K562 (cell line): ENCODE results near the gene RAD23B. TPM values are rescaled to one million over a fixed set of nuclear protein-coding genes. Genes with fewer than 3 reads are reported as not detected.

ENCODE experiments used
- CBX5 ChIP-seq: IDR thresholded peaks from 2 replicates; pipeline ENCODE4 v1.6.1; 2014; ENCODE audit warnings: low read depth, borderline replicate concordance
- CEBPG ChIP-seq, 3 experiments: fragments of 200-800 bp in 1 of 3; sonication (Bioruptor generic) in 1 of 3; sonication (generic) in 1 of 3; formaldehyde crosslinking in 1 of 3; IDR thresholded peaks in 2 of 3; conservative IDR thresholded peaks in 1 of 3; 2 replicates each; pipeline versions ENCODE4 v1.6.1 to v1.8.0; 2016 to 2022; ENCODE audit warnings: missing compliant biosample characterization in 2 of 3, missing genetic modification characterization in 2 of 3, mild to moderate bottlenecking in 1 of 3, missing genetic modification reagents in 1 of 3
- JUN ChIP-seq, 2 experiments: sonication (generic) in 1 of 2; formaldehyde crosslinking in 1 of 2; IDR thresholded peaks; 2 replicates each; pipeline versions ENCODE4 v1.6.1 to v1.8.0; 2012 to 2022; ENCODE audit warnings: borderline replicate concordance in 2 of 2, mild to moderate bottlenecking in 2 of 2, improper control_type of control experiment in 1 of 2, low read depth in 1 of 2, low read length in 1 of 2, missing genetic modification reagents in 1 of 2
- PCBP1 ChIP-seq: fragments of 200-400 bp; formaldehyde crosslinking; IDR thresholded peaks from 2 replicates; pipeline ENCODE4 v1.6.1; 2018; ENCODE audit warnings: mild to moderate bottlenecking, low read depth, low read length; ENCODE audit not compliant: poor library complexity, severe bottlenecking
- POU5F1 ChIP-seq: fragments of 150-350 bp; IDR thresholded peaks from 2 replicates; pipeline ENCODE4 v1.6.1; 2014; ENCODE audit warnings: borderline replicate concordance, low read length, low read depth, mild to moderate bottlenecking; ENCODE audit not compliant: partially characterized antibody
- SMAD1 ChIP-seq: fragments of 150-350 bp; IDR thresholded peaks from 2 replicates; pipeline ENCODE4 v1.6.1; 2014; ENCODE audit warnings: low read length, low read depth; ENCODE audit not compliant: partially characterized antibody
- ZC3H4 ChIP-seq: sonication (generic); formaldehyde crosslinking; IDR thresholded peaks from 2 replicates; pipeline ENCODE4 v1.9.0; 2021; ENCODE audit warnings: missing genetic modification reagents, borderline replicate concordance
- ZFPM2 ChIP-seq: fragments of 250-450 bp; sonication (Bioruptor Pico); IDR thresholded peaks from 2 replicates; pipeline ENCODE4 v1.5.1; 2022; ENCODE audit warnings: mild to moderate bottlenecking
- ZNF347 ChIP-seq: fragments of 450-650 bp; formaldehyde crosslinking; IDR thresholded peaks from 2 replicates; pipeline ENCODE4 v1.4.0; 2020; ENCODE audit warnings: low read depth, mild to moderate bottlenecking, moderate library complexity
- polyA plus RNA-seq, 8 experiments: library from polyadenylated mRNA; depleted of rRNA in 4 of 8; stranded (reverse) in 5 of 8; unstranded in 3 of 8; fragments of >200 nt; fragmentation: Nextera tagmentation in 2 of 8; fragmentation: Illumina TruSeq in 1 of 8; extraction: Ambion mirVana in 2 of 8; extraction: Trizol in 1 of 8; gene quantifications; 2 replicates each; pipeline versions ENCODE4 v1.2.1 to v1.2.3, GENCODE V29; 2011 to 2014; ENCODE audit warnings: inconsistent platforms in 1 of 8, missing spikeins in 1 of 8
- total RNA-seq, 7 experiments: library from RNA; depleted of rRNA in 6 of 7; stranded (reverse); fragments of >200 nt in 6 of 7; fragmentation: Illumina TruSeq in 2 of 7; extraction: Trizol in 2 of 7; gene quantifications; 2 replicates each; pipeline versions ENCODE4 v1.2.1 to v1.2.3, GENCODE V29; 2011 to 2021; ENCODE audit warnings: low replicate concordance in 1 of 7
- TF ChIP-seq, protein P1 (sequence below): fragments of 250-450 bp; sonication (Bioruptor Pico); IDR thresholded peaks from 2 replicates; pipeline ENCODE4 v1.8.0; 2022; ENCODE audit warnings: inconsistent platforms, mild to moderate bottlenecking, moderate library complexity, borderline replicate concordance
- TF ChIP-seq, protein P2 (sequence below): IDR thresholded peaks from 3 replicates; pipeline ENCODE4 v1.6.1; 2011; ENCODE audit warnings: borderline replicate concordance, mild to moderate bottlenecking; ENCODE audit not compliant: insufficient read length, insufficient read depth
- TF ChIP-seq, protein P3 (sequence below): fragments of 450-650 bp; IDR thresholded peaks from 2 replicates; pipeline ENCODE4 v1.6.1; 2014; ENCODE audit warnings: low read depth, mild to moderate bottlenecking, moderate library complexity, borderline replicate concordance
- TF ChIP-seq, protein P4 (sequence below): fragments of 250-450 bp; sonication (Bioruptor Pico); IDR thresholded peaks from 2 replicates; pipeline ENCODE4 v1.5.0; 2021
- TF ChIP-seq, protein P5 (sequence below): fragments of 150-350 bp; IDR thresholded peaks from 2 replicates; pipeline ENCODE4 v1.6.1; 2014; ENCODE audit warnings: low read depth, mild to moderate bottlenecking, low read length, borderline replicate concordance

RAD23B gene
- total and polyA plus RNA-seq, 9 of the 15 experiments (the other 6 are each of a cell fraction or from before 2014, with no cell fraction given) = 14.5 to 184 (median 114) TPM

DNA sequence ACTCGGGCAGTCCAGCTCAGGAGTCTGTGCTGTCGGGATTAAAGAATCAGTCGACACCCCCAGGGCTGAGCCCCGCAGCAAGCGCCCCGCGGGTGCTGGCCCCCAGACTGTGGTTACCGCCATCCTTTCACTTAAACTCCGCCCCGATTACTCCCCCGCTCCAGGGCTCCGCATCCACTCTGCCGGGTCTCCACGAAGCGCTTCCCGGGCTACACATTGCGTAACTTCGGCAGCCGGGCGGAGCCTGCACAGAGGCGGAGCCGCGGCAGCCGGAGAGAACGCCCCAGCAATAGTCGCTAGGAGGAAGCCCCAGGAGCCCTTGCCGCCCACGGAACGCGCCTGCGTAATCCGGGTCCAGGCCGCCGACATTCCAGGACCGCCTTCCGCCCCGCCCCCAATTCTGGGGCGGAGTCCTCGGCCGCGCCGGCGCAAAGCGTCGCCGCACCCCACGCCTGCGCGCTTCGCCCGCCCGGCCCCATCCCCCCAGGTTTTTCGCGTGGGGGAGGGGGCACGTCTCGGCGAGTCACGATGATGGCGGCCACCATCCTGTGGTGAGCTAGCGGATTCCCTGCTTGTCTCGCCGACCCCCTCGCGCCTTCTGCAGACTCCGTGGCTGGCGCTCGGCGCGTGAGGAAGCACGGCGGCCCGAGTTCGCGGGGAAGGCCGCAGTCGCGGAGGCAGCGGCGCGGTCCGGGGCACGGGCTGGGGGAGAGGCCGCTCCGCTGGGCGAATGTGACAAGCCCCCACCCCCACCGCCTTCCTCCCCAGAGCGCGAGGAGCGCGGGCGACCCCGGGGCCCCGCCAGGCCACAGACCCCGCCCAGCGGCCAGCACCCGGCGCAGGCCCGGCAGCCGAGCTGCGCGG is at the start of gene RAD23B (continued):
- TF ChIP-seq, protein P1, sequence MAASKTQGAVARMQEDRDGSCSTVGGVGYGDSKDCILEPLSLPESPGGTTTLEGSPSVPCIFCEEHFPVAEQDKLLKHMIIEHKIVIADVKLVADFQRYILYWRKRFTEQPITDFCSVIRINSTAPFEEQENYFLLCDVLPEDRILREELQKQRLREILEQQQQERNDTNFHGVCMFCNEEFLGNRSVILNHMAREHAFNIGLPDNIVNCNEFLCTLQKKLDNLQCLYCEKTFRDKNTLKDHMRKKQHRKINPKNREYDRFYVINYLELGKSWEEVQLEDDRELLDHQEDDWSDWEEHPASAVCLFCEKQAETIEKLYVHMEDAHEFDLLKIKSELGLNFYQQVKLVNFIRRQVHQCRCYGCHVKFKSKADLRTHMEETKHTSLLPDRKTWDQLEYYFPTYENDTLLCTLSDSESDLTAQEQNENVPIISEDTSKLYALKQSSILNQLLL (CRISPR knock-in tag) = no peak
- TF ChIP-seq SMAD1 = no peak
- TF ChIP-seq CEBPG (CRISPR knock-in tag; IDR thresholded peaks at IDR 0.05) = peak; percentile 99
- TF ChIP-seq CEBPG (tag; conservative IDR thresholded peaks at IDR 0.05 in 1 of 2, IDR thresholded peaks at IDR 0.05 in 1 of 2) = peak; percentile 100
- 0 out of 2 replicates have a peak, but pooled peaks have one; percentile 8 for TF ChIP-seq CBX5
- no peak for TF ChIP-seq PCBP1
- TF ChIP-seq, protein P2, sequence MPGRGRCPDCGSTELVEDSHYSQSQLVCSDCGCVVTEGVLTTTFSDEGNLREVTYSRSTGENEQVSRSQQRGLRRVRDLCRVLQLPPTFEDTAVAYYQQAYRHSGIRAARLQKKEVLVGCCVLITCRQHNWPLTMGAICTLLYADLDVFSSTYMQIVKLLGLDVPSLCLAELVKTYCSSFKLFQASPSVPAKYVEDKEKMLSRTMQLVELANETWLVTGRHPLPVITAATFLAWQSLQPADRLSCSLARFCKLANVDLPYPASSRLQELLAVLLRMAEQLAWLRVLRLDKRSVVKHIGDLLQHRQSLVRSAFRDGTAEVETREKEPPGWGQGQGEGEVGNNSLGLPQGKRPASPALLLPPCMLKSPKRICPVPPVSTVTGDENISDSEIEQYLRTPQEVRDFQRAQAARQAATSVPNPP = no peak
- TF ChIP-seq POU5F1 = peak; percentile 22
- no peak for TF ChIP-seq ZFPM2
- TF ChIP-seq, protein P3, sequence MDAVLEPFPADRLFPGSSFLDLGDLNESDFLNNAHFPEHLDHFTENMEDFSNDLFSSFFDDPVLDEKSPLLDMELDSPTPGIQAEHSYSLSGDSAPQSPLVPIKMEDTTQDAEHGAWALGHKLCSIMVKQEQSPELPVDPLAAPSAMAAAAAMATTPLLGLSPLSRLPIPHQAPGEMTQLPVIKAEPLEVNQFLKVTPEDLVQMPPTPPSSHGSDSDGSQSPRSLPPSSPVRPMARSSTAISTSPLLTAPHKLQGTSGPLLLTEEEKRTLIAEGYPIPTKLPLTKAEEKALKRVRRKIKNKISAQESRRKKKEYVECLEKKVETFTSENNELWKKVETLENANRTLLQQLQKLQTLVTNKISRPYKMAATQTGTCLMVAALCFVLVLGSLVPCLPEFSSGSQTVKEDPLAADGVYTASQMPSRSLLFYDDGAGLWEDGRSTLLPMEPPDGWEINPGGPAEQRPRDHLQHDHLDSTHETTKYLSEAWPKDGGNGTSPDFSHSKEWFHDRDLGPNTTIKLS = peak; percentile 85
- TF ChIP-seq, protein P4, sequence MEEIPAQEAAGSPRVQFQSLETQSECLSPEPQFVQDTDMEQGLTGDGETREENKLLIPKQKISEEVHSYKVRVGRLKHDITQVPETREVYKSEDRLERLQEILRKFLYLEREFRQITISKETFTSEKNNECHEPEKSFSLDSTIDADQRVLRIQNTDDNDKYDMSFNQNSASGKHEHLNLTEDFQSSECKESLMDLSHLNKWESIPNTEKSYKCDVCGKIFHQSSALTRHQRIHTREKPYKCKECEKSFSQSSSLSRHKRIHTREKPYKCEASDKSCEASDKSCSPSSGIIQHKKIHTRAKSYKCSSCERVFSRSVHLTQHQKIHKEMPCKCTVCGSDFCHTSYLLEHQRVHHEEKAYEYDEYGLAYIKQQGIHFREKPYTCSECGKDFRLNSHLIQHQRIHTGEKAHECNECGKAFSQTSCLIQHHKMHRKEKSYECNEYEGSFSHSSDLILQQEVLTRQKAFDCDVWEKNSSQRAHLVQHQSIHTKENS (CRISPR knock-in tag) = no peak
- TF ChIP-seq JUN (IDR thresholded peaks at IDR 0.05; ENCODE audit: borderline replicate concordance, low read depth, low read length) = no peak; the same call in 1 of the 2 replicates
- TF ChIP-seq JUN (CRISPR knock-in tag; IDR thresholded peaks at IDR 0.05; ENCODE audit: borderline replicate concordance) = peak; percentile 84; the same call in 1 of the 2 replicates
- no peak for TF ChIP-seq ZNF347
- TF ChIP-seq, protein P5, sequence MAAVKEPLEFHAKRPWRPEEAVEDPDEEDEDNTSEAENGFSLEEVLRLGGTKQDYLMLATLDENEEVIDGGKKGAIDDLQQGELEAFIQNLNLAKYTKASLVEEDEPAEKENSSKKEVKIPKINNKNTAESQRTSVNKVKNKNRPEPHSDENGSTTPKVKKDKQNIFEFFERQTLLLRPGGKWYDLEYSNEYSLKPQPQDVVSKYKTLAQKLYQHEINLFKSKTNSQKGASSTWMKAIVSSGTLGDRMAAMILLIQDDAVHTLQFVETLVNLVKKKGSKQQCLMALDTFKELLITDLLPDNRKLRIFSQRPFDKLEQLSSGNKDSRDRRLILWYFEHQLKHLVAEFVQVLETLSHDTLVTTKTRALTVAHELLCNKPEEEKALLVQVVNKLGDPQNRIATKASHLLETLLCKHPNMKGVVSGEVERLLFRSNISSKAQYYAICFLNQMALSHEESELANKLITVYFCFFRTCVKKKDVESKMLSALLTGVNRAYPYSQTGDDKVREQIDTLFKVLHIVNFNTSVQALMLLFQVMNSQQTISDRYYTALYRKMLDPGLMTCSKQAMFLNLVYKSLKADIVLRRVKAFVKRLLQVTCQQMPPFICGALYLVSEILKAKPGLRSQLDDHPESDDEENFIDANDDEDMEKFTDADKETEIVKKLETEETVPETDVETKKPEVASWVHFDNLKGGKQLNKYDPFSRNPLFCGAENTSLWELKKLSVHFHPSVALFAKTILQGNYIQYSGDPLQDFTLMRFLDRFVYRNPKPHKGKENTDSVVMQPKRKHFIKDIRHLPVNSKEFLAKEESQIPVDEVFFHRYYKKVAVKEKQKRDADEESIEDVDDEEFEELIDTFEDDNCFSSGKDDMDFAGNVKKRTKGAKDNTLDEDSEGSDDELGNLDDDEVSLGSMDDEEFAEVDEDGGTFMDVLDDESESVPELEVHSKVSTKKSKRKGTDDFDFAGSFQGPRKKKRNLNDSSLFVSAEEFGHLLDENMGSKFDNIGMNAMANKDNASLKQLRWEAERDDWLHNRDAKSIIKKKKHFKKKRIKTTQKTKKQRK = no peak
- TF ChIP-seq ZC3H4 = 0 out of 2 replicates have a peak, but pooled peaks have one; percentile 54
